ENCODE results near the gene UROS.

UROS gene

GRCh38 chr10:125822878-125823662 lies at the start of gene UROS, which contains the start of gene BCCIP:
Gene UROS, minus strand, starts transcription at chr10:125823258. Its CDS starts 6,759 bp downstream, at chr10:125816499.
Gene BCCIP, plus strand, starts transcription at chr10:125823546. Its CDS starts 12 bp downstream, at chr10:125823558.
- peak; percentile 88 for DNase-seq

- DNase-seq: no peak
Observed at GRCh38 chr10:125871338-125871737, 48.3 kb upstream of the UROS start.

GRCh38 chr10:125868372-125868975 lies 45.4 kb upstream of the UROS start:
- DNase-seq: no peak

- DNase-seq: no peak
Observed at GRCh38 chr10:125866421-125867029, 43.5 kb upstream of the UROS start.

GRCh38 chr10:125865120-125865519 lies 42.1 kb upstream of the UROS start:
- no peak for DNase-seq

GRCh38 chr10:125859128-125859817 lies 36.2 kb upstream of the UROS start:
- no peak for DNase-seq

- DNase-seq: no peak
Observed at GRCh38 chr10:125857185-125857760, 34.2 kb upstream of the UROS start.

- no peak for DNase-seq
Observed at GRCh38 chr10:125852487-125852886, 29.4 kb upstream of the UROS start.

- no peak for DNase-seq
Observed at GRCh38 chr10:125850766-125851731, 28.0 kb upstream of the UROS start.

GRCh38 chr10:125849448-125849847 lies 26.4 kb upstream of the UROS start:
- no peak for DNase-seq

GRCh38 chr10:125848857-125849256 lies 25.8 kb upstream of the UROS start:
- DNase-seq: no peak

- DNase-seq: no peak
Observed at GRCh38 chr10:125848371-125848770, 25.3 kb upstream of the UROS start.

GRCh38 chr10:125846894-125847293 lies 23.8 kb upstream of the UROS start:
- DNase-seq: no peak

- DNase-seq: no peak
Observed at GRCh38 chr10:125845617-125846016, 22.6 kb upstream of the UROS start.

- no peak for DNase-seq
Observed at GRCh38 chr10:125844751-125845221, 21.7 kb upstream of the UROS start.

- DNase-seq: no peak
Observed at GRCh38 chr10:125843603-125844329, 20.7 kb upstream of the UROS start.

- no peak for DNase-seq
Observed at GRCh38 chr10:125840955-125841354, 17.9 kb upstream of the UROS start.

- DNase-seq: no peak
Observed at GRCh38 chr10:125840406-125840805, 17.3 kb upstream of the UROS start.

GRCh38 chr10:125838802-125839575 lies 15.9 kb upstream of the UROS start:
- DNase-seq: no peak

GRCh38 chr10:125836746-125837145 lies 13.7 kb upstream of the UROS start:
- no peak for DNase-seq

Data from activated CD4-positive, alpha-beta T cell treated with anti-CD3 and anti-CD28 coated beads for 1 hour (primary cell).